Skeletal muscle tissue (tissue), 4 donors: ENCODE measurements around the gene PRDM16. TPM values are rescaled to one million over a fixed set of nuclear protein-coding genes. Genes with fewer than 3 reads are reported as not detected.

Experiments
- H3K27ac ChIP-seq: one replicate; pipeline ENCODE4 v1.7.0; 2013; ENCODE audit warnings: mild to moderate bottlenecking, low read depth, low read length, inconsistent platforms
- H3K27me3 ChIP-seq, 3 donors: one replicate each; pipeline ENCODE4 v1.7.0; 2013; ENCODE audit warnings: low read length in 3 of 3; ENCODE audit not compliant: control insufficient read depth in 3 of 3, insufficient read depth in 3 of 3
- H3K36me3 ChIP-seq, 3 donors: one replicate each; pipeline ENCODE4 v1.7.0; 2013; ENCODE audit warnings: low read length in 3 of 3; ENCODE audit not compliant: control insufficient read depth in 3 of 3, insufficient read depth in 3 of 3
- H3K4me1 ChIP-seq, 3 donors: one replicate each; pipeline ENCODE4 v1.7.0; 2013; ENCODE audit warnings: low read length in 3 of 3, mild to moderate bottlenecking in 3 of 3; ENCODE audit not compliant: control insufficient read depth in 3 of 3, insufficient read depth in 3 of 3
- H3K4me3 ChIP-seq, 3 donors: one replicate each; pipeline ENCODE4 v1.7.0; 2013; ENCODE audit warnings: low read length in 3 of 3
- H3K9ac ChIP-seq, 3 donors: one replicate each; pipeline ENCODE4 v1.7.0; 2013; ENCODE audit warnings: low read length in 3 of 3, mild to moderate bottlenecking in 3 of 3, moderate library complexity in 2 of 3, low read depth in 1 of 3
- H3K9me3 ChIP-seq, 3 donors: one replicate each; pipeline ENCODE4 v1.7.0; 2013; ENCODE audit warnings: low read length in 3 of 3; ENCODE audit not compliant: control insufficient read depth in 3 of 3
- total RNA-seq: library from RNA; depleted of rRNA; stranded (reverse); fragments of >200 nt; gene quantifications from one replicate; pipeline ENCODE4 v1.2.3, GENCODE V29; 2014
- donor health status: Osteomylitis.

PRDM16 gene
- total RNA-seq, 1 donor from 2014 or later: 4.7 TPM

DNA sequence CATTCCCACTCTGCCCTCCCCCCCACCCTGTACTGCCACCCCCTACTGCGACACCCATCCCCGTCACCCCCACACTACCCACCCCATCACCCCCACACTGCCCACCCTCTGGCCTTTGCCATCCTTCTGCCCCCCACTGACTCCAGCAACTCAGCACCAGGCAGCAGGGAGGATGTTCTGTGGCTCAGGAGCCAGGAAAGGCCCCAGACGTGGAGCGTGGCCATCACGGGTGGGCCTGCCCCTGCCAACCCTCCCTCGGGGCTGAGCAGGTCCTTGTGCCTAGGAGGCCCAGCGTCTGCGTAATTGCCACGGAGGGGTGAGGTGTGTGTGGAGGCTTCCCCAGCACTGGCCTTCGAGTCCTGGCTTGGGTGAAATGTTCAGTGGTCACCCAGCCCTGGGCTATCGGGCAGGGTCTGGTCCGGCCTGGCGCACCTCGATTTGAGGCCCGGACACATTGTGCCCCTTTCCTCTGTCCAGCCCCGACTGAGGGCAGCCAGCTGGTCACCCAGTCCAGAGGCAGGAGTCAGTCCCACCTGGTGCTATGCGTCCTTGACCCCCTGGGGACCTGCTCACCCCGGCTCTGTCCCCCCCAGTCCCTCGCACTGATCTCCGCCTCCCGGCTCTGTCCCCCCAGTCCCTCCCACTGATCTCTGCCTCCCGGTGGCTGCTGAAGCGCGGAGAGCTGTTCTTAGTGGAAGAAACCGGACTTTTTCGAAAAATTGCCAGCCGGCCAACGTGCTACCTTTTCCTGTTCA lies 408.4 kb downstream of the PRDM16 start:
- no peak overlapping the region for H3K4me3 ChIP-seq
- peaks cover under 1 to 16% (median 8%) of the 10 kb centered on the region in 3 donors for H3K27me3 ChIP-seq
- no peak overlapping the region for H3K27ac ChIP-seq
- H3K4me1 ChIP-seq: no peaks in the 10 kb centered on the region
- H3K9me3 ChIP-seq: no peaks in the 10 kb centered on the region
- no peak overlapping the region for H3K9ac ChIP-seq
- peaks cover 0 to 3% (median 0%) of the 10 kb centered on the region in 3 donors for H3K36me3 ChIP-seq

DNA sequence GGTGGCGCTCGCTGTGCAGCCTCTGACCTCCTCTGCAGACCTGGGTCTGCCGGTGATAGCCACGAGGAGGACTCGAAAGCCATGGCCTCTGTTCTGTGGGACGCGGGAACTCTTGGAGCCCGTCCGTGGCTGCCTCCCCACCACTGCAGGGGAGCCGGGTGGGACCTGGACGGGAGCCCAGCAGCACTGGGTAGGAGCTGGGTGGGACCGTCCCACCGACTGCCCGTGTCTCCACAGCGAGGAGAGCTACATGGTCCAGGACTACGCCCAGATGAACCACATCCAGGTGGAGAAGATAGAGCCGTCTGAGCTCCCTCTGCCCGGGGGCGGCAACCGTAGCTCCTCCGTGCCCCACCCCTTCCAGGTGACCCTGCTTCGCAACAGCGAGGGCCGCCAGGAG lies 409.2 kb downstream of the PRDM16 start:
- peaks cover 0 to 3% (median 0%) of the 10 kb centered on the region in 3 donors for H3K36me3 ChIP-seq
- H3K4me3 ChIP-seq: no peak overlapping the region
- peaks cover 3 to 23% (median 8%) of the 10 kb centered on the region in 3 donors for H3K27me3 ChIP-seq
- H3K9ac ChIP-seq: no peak overlapping the region
- no peaks in the 10 kb centered on the region for H3K9me3 ChIP-seq
- H3K4me1 ChIP-seq: no peaks in the 10 kb centered on the region
- no peak overlapping the region for H3K27ac ChIP-seq

DNA sequence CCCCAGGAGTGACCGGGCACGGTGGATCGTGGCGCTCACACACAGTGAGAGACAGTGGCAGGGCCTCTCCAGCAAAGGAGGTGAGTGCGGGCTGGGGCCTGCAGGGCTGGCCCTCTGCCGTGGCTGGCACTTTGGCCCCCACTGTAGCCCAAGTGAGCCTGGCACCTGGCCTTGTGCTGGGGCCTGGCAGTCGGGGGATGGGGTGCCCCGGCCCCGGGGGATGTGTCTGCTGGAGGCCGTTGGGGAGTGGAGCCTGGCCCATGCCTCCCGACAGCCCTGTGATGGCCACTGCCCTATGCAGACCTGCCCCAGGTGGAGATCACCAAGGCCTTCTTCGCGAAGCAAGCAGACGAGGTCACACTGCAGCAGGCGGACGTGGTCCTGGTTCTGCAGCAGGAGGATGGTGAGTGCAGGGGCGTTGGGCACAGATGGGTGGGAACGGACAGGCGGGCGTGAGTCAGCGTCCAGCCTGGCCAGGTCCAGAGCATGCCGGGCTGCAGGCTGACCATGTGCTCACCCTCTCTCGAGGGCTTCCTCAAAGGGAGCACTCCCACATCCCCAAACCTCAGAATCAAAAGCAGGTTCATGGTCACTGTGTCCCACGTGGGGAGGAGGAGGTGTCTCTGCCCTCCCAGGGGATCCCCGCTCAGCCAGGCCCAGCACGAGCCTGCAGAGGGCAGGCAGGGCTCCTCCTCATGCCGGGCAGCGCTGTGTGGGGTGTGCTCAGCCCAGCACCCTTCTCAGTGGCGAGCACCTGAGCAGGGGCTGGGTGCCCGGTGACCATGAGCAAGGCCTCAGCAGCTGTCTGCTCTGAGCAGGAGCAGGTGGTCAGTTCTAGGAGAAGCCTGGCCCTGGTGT lies 410.7 kb downstream of the PRDM16 start:
- Histone ChIP-seq H3K9ac (no peak overlapping the region), H3K9me3 (no peaks in the 10 kb centered on the region), H3K4me3 (no peak overlapping the region), H3K36me3 (no peaks in the 10 kb centered on the region), H3K27me3 (peaks cover 3 to 26% (median 8%) of the 10 kb centered on the region in 3 donors), H3K4me1 (no peaks in the 10 kb centered on the region), H3K27ac (no peak overlapping the region)

DNA sequence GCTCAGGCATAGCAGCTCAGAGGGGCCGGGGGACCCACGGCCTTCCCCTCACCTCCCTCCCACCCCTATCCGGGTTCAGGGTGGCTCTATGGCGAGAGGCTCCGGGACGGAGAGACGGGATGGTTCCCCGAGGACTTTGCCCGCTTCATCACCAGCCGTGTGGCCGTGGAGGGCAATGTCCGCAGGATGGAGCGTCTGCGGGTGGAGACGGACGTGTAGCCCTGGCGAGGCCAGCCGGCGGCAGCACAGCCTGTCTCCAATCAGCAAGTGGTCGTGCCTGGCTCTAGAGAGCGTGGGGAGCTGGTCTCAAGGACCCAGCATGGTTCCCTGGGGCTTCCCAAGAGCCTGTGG lies 411.3 kb downstream of the PRDM16 start:
- Histone ChIP-seq H3K27me3 (peaks cover 3 to 30% (median 8%) of the 10 kb centered on the region in 3 donors), H3K4me3 (no peak overlapping the region), H3K27ac (no peak overlapping the region), H3K4me1 (no peaks in the 10 kb centered on the region), H3K36me3 (no peaks in the 10 kb centered on the region), H3K9me3 (no peaks in the 10 kb centered on the region), H3K9ac (no peak overlapping the region)

DNA sequence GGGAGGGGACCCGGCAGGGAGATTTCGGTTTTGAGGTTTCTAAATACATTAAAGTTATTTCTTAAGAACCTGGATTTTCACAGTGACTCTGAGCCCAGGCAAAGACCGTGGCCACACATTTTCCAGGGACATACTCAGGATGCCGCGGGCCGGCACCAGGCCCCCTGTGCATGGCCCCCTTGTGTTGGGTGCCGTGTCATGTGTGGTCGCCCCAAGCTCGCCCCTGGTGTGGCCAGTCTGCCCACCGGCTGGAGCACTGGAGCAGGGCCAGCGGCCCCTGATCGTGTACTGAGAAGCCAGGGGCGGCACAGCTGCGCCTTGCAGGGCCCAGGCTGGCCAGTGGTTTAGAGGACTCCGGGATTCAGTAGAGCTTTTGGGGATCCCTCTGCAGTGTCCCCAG lies 412.0 kb downstream of the PRDM16 start:
- no peaks in the 10 kb centered on the region for H3K9me3 ChIP-seq
- H3K27ac ChIP-seq: no peak overlapping the region
- H3K4me3 ChIP-seq: no peak overlapping the region
- peaks cover 3 to 27% (median 8%) of the 10 kb centered on the region in 3 donors for H3K27me3 ChIP-seq
- H3K4me1 ChIP-seq: no peaks in the 10 kb centered on the region
- no peaks in the 10 kb centered on the region for H3K36me3 ChIP-seq
- H3K9ac ChIP-seq: no peak overlapping the region

DNA sequence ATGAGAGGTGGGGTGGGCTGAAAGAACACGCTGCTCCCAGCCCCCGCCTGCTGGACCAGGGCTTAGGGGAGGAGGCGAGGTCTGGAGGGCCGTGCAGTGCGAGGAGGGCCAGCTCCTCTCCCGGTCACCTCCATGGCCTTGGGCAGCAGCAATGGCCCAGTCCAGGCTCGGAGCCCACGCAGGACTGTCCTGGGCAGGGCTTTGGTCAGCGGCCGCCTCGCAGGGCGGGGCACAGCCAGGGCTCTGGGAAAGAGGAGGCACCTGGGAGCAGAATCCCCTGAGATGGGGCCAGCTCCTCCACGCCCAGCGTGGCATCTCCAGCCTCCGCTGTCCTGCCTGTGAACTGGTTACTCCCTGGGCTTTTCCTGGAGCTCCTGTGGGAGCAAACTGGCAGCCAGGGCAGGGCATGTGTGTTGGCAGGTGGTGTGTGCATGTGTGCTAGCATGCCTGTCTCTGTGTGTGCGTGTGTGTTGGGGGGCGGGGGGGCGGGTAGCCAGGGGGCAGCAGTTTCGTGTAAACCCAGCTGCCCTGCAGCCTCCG lies 412.9 kb downstream of the PRDM16 start:
- no peak overlapping the region for H3K27ac ChIP-seq
- no peaks in the 10 kb centered on the region for H3K36me3 ChIP-seq
- no peaks in the 10 kb centered on the region for H3K4me1 ChIP-seq
- H3K9me3 ChIP-seq: no peaks in the 10 kb centered on the region
- no peak overlapping the region for H3K4me3 ChIP-seq
- H3K27me3 ChIP-seq: peaks cover 3 to 27% (median 8%) of the 10 kb centered on the region in 3 donors
- H3K9ac ChIP-seq: no peak overlapping the region

DNA sequence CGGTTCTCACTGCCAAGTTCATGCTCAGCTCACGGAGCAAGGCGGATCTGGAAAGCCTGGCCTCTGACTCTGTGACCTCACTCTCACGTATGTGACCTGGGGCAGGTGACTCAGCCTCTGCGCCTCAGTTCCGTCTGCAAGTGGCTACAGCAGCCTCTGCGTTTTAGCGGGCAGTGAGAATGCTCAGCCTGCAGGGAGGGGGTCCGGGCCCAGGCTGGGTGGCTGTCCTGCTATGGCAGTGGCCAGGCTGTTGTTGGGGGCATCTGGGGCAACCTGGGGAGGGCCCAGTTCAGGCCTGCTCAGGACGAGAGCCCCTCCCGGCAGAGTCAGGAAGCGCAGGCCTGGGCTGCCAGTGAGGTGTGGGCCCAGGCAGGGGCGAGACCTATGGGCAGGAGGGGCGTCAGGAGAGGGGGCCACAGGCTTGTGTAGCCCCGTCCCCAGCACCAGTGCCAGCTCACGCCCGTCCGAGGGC lies 413.4 kb downstream of the PRDM16 start:
- H3K36me3 ChIP-seq: no peaks in the 10 kb centered on the region
- H3K9me3 ChIP-seq: no peaks in the 10 kb centered on the region
- peaks cover 3 to 27% (median 8%) of the 10 kb centered on the region in 3 donors for H3K27me3 ChIP-seq
- H3K4me3 ChIP-seq: no peak overlapping the region
- no peak overlapping the region for H3K27ac ChIP-seq
- H3K9ac ChIP-seq: no peak overlapping the region
- no peaks in the 10 kb centered on the region for H3K4me1 ChIP-seq

DNA sequence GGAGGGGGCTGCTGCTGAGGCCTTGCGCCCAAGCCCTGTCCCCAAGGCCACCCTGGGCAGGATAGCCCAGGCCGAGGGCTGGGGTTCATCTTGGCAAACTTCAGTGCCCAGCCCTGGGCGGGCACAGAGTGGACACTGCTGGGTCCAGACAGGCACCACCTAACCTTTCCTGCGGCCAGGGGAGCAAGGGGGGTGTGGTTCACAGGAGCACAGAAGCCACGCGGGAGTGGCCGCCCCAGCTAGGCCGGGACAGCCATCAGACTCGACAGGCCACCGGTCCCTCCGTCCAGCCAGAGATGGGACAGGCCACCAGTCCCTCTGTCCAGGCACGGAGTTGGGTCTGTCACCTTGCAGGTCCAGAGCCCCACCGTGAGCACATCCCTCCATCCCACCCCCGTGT lies 414.4 kb downstream of the PRDM16 start:
- no peak overlapping the region for H3K27ac ChIP-seq
- no peak overlapping the region for H3K4me3 ChIP-seq
- H3K9ac ChIP-seq: no peak overlapping the region
- H3K27me3 ChIP-seq: peaks cover 3 to 27% (median 3%) of the 10 kb centered on the region in 3 donors
- no peaks in the 10 kb centered on the region for H3K4me1 ChIP-seq
- no peaks in the 10 kb centered on the region for H3K9me3 ChIP-seq
- no peaks in the 10 kb centered on the region for H3K36me3 ChIP-seq

DNA sequence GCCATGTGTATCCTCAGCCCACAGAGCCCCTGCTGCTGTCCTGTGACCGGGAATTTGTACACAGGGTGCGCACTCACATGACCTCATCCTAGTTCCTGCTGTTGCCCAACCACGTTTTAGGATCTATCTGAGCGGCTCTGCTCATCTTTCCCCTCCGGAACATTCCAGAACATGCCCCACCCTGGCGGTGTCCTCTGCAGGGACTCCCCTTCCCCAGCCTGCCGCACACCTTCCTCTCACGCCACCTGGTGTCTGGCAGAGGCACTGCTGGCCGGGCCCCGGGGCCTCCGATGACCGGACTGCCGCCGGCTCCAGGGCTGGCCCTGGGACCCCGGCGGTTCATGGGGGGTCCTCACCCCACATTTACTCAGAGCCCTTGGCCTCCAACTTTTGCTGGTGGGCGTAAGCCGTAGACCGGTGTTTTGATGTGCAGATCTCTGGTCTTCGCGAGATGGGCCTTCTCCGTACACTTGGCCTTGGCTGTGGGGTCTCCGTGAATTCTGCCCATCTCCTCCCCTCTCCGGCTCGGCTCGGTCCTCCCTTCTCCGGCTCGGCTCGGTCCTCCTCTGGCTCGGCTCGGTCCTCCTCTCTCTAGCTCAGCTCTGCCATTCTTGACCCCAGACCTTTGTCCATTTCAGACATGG lies 414.9 kb downstream of the PRDM16 start:
- H3K27ac ChIP-seq: no peak overlapping the region
- H3K4me1 ChIP-seq: no peaks in the 10 kb centered on the region
- no peak overlapping the region for H3K9ac ChIP-seq
- no peaks in the 10 kb centered on the region for H3K36me3 ChIP-seq
- peaks cover 0 to 3% (median 0%) of the 10 kb centered on the region in 3 donors for H3K9me3 ChIP-seq
- no peak overlapping the region for H3K4me3 ChIP-seq
- peaks cover 3 to 27% (median 3%) of the 10 kb centered on the region in 3 donors for H3K27me3 ChIP-seq
